ENCODE data around the gene APOL4.
"Not testable (repeated sequence)": the region's sequence is repeated elsewhere in the genome, so short reads cannot be mapped to it uniquely, and the experiment has no call there.

The APOL4 gene

GRCh38 chr22:36180928-36181327 is 20.7 kb downstream of the APOL4 start:
- no peak for DNase-seq

- peak; percentile 91 for DNase-seq
These were observed 21.4 kb downstream of the APOL4 start for GRCh38 chr22:36180038-36180880.

- no peak for DNase-seq
These were observed 24.4 kb downstream of the APOL4 start for GRCh38 chr22:36177160-36177559.

GRCh38 chr22:36175892-36176291 is 25.7 kb downstream of the APOL4 start:
- DNase-seq, result no peak

- DNase-seq, result no peak
These were observed 29.7 kb downstream of the APOL4 start for GRCh38 chr22:36171941-36172340.

- DNase-seq, result no peak
These were observed 34.9 kb downstream of the APOL4 start for GRCh38 chr22:36166518-36167220.

GRCh38 chr22:36166086-36166485 is 35.5 kb downstream of the APOL4 start:
- DNase-seq, result no peak

GRCh38 chr22:36165141-36165540 is 36.5 kb downstream of the APOL4 start:
- DNase-seq, result no peak

GRCh38 chr22:36164621-36165020 is 37.0 kb downstream of the APOL4 start:
- DNase-seq, result no peak

GRCh38 chr22:36163497-36163896 is 38.1 kb downstream of the APOL4 start:
- DNase-seq, result no peak

GRCh38 chr22:36162127-36163034 is 39.2 kb downstream of the APOL4 start:
- no peak for DNase-seq

GRCh38 chr22:36161793-36162126 is 39.8 kb downstream of the APOL4 start:
- DNase-seq, result peak; percentile 19

GRCh38 chr22:36160499-36160942 is 41.1 kb downstream of the APOL4 start, which contains the start of gene APOL3:
Gene APOL3 (minus strand): TSS chr22:36160755. CDS start chr22:36149055, 11,700 bp downstream.
- DNase-seq, result peak; percentile 58

GRCh38 chr22:36156515-36157419 is 44.8 kb downstream of the APOL4 start:
- peak; percentile 89 for DNase-seq

- DNase-seq, result peak; percentile 12
These were observed 45.5 kb downstream of the APOL4 start for GRCh38 chr22:36156119-36156514.

GRCh38 chr22:36155702-36156101 is 45.9 kb downstream of the APOL4 start:
- DNase-seq, result peak; percentile 12

- no peak for DNase-seq
These were observed 47.1 kb downstream of the APOL4 start for GRCh38 chr22:36154423-36154945.

- no peak for DNase-seq
These were observed 47.8 kb downstream of the APOL4 start for GRCh38 chr22:36153501-36154422.

GRCh38 chr22:36152821-36153220 is 48.8 kb downstream of the APOL4 start:
- DNase-seq, result not testable (repeated sequence)

GRCh38 chr22:36152088-36152487 is 49.5 kb downstream of the APOL4 start:
- DNase-seq, result no peak

All from stimulated activated CD4-positive, alpha-beta T cell treated with anti-CD3 and anti-CD28 coated beads, Interleukin-15, amount 100 ng/mL, for 24 hours (primary cell).